GM18526 (cell line): Measurements from ENCODE around the gene GLTP.

ENCODE experiments used
- POLR2A ChIP-seq: IDR thresholded peaks from 3 replicates; pipeline ENCODE4 v1.6.1; 2011; ENCODE audit not compliant: insufficient read length; ENCODE audit errors: extremely low read depth

GLTP gene

DNA sequence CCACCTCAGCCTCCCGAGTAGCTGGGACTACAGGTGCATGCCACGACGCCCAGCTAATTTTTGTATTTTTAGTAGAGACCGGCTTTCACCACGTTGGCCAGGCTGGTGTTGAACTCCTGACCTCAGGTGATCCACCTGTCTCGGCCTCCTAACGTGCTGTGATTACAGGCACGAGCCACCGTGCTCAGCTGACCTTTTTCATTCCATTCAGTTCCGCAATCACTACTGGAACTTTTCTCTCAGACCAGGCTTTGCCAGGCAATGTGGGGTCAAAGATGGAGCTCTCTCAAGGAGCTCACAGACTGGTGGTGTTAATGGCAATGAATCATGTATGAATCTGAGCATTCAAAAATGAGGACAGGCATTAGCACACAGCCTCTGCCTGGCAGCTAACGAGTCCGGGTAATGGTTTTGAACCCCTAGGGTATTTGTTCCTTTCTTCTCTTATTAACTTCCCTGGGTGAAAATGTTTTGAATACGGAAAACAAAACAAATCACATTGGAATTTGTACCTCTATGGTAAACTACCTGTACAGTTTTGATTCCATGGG is 10.4 kb upstream of the GLTP start:
- TF ChIP-seq POLR2A: no peak

DNA sequence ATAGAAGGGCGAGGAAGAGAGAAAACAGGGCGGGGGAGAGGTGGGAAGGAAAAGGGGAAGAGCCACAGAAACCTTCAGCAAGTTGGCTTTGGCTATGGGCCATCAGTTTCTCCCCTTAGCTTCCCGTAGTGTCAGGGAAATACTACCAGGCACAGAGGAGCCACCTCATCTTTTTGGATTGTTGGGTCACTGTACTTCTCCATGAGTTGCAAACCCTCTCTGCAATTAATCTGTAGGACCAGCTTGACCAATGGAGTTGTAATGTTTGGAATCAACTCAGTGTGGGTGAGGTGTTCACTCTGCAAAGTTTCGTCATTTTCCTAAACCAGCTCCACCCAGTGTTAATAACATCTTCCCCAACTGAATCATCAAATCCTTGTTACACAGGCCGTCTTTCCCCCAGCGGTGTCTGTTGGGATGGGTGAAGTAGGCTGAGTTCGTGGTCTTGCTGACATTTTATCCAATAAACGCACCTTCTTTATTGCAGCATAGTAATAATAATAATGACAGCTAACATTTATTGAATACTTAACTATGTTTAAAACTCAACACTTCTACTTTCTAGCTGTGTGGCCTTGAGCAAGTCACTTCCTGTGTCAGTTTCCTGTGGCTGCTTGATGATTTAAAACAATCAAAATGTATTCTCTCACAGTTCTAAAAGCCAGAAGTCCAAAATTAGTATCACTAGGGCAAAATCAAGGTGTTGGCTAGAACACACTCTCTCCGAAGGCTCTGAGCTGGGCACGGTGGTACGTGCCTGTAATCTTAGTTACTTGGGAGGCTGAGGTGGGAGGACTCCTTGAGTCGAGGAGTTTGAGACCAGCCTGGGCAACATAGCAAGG is 8.1 kb upstream of the GLTP start:
- no peak for TF ChIP-seq POLR2A

DNA sequence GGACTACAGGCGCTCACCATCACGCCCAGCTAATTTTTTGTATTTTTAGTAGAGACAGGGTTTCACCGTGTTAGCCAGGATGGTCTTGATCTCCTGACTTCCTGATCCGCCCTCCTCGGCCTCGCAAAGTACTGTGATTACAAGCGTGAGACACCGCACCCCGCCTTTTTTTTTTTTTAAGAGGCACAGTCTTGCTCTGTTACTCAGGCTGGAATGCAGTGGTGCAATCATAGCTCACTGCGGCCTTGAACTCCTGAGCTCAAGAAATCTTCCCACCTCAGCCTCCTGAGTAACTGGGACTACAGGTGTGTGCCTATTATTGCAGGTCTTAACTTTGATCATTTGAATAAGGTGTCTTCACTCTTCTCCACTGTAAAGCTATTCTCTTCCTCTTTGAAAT is 5.3 kb upstream of the GLTP start:
- no peak for TF ChIP-seq POLR2A

- TF ChIP-seq POLR2A: no peak
Observed at GRCh38 chr12:109883461-109883860, 3.1 kb upstream of the GLTP start.

DNA sequence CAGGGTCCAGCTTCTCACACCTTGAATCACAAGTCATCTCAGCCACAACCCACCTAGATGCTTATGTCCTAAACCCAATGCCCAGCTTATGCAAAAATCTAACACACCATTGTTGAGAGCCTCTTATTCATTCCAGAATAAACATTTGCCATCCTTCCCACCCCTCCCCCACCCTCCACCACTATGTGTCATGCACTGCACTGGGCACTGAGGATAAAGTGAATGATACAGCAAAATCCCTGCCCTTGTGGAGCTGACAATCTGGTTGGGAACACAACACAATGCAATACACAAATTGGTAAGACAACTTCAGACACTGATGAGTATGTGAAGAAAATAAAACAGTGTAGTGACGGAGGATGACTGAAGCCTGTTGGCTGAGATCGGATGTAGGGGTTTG is 1.4 kb upstream of the GLTP start:
- no peak for TF ChIP-seq POLR2A

DNA sequence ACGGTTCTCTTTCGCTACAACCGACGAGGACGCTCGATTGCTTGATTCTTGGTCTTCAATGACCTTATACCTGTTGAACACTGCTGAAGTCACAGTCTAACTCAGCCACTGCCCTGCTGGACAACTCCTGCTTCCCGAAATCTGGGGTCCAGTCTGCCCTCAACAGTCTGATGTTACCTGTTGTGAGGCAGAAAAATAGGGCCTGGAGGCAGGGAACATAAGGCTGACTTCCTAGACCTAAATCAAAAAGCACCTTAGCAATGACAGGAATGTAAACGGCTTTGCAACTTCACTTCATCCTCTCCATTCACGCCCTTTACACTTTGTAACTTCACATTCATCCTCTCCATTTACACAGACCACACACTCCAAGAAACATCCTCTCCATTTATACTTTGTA is 597 bp upstream of the GLTP start:
- no peak for TF ChIP-seq POLR2A

DNA sequence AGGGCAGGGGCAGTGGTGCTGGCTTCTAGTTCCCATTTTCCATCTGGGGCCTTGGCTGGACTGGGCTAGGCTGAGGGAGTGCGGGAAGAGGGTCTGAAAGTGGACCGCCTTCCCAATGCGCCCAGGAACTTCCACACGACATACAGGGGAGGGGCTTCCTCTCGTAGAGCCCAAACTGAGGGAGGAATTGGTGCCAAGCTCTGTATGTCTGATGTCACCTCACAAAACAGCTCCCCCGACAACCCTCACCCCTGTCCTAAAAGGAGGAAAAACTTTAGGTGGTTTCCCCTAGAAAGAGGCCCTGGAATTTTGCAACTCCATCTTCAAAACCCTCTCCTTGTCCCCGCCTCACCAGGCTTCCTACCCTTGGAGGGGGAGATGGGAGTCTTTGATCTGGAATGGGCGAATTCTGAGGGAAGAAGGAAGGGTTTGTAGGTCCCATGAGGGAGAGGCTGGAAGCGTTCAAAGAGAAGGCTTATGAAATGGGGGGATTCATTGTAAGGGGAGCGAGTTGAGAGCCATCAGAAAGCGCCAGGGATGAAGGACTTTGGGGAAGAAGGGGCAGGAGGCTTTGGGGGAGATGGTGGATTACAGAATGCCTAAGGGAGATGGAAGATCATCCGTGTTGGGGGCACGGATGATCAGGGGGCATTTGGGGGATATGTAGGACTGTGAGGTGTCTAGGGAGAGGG is 844 bp downstream of the GLTP start:
- no peak for TF ChIP-seq POLR2A

DNA sequence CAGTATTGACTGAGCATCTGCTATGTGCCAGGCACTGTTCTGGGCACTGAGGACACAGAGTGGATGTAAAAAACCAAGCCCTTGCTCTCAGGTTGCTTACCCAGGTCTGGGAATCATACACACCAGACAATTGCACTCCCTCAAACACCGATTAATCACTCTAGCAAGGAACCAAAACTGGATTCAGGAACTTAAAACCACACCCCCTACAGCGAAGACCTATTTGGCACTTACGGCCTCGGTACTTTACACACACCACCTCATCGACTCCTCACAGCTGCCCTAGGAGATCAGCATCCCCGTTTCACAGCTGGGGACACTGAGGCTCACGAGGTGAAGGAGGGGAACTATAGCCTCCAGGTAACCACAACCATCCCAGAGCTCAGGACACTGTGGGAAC is 1.6 kb downstream of the GLTP start:
- TF ChIP-seq POLR2A: no peak

DNA sequence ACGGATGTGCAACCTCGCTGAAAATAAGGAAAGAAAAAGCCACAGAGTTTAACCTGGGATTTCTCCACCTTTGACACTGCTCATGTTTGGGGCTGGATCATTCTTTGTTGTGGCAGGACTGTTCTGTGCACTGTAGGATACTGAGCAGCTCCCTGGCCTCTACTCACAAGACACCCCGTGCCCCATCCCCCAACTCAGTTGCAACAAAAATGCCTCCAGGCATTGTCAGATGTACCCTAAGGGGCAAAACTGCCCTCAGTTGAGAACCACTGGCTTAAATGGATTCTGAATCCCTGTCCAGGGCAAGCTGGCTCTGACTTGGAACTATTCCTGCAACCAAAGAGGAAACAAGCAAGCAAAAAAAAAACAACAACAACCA is 2.1 kb downstream of the GLTP start:
- no peak for TF ChIP-seq POLR2A

DNA sequence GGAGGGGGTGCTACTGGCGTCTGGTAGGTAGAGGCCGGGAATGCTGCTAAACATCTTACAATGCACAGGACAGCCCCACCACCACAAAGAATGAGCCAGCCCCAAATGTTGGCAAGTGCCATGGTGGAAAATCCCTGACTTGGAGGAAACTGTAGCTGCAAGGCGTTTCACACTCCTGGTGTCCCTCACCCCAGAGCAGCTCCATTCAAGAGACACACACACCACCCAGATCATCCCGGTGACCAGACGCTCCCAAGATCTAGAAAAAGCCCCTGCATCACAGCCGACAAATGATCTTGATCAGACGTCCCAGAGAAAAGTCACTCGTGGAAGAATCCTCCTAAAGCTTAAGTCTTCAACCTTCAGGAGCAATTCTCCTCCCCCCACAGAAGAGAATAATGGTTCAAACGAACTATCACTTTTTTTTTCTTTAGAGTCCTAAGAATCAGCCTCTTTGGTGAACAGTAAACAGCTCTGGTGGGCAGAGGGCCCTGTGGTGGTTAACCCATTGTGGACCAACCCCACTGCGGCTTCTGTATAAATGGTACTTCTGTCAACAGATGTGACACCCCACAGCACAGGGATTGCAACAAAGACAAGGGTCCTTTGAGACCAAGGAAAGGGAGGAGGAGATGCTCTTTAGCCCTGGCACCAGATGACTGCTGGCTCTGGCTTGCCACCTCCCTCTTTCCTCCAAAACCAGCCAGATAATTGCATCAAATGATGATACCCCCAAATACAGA is 2.7 kb downstream of the GLTP start:
- no peak for TF ChIP-seq POLR2A

- TF ChIP-seq POLR2A: no peak
Observed at GRCh38 chr12:109876406-109876805, 3.9 kb downstream of the GLTP start.

- TF ChIP-seq POLR2A: no peak
Observed at GRCh38 chr12:109875572-109876131, 4.7 kb downstream of the GLTP start.

- TF ChIP-seq POLR2A: no peak
Observed at GRCh38 chr12:109873653-109874052, 6.7 kb downstream of the GLTP start.

GRCh38 chr12:109871668-109872314 is 8.6 kb downstream of the GLTP start:
- no peak for TF ChIP-seq POLR2A

GRCh38 chr12:109870648-109871047 is 9.7 kb downstream of the GLTP start:
- TF ChIP-seq POLR2A: no peak
